Bronchial epithelial cell (primary cell): Measurements from ENCODE around the gene EIF3J. TPM values are rescaled to one million over a fixed set of nuclear protein-coding genes. Genes with fewer than 3 reads are reported as not detected.
A peak's percentile ranks its signal among the peaks of the same experiment; 100 is the strongest.

Experiments
- DNase-seq: peaks from one replicate; pipeline ENCODE4 v3.0.0-alpha.2; 2010; ENCODE audit warnings: low read depth
- FAIRE-seq: peaks from 2 replicates; lab custom pipeline; 2011; peaks lifted over from hg19 to GRCh38; lab: Jason Lieb, UNC
- H3K27me3 ChIP-seq: 2 replicates; pipeline ENCODE4 v1.5.1; 2011; ENCODE audit warnings: low read length; ENCODE audit not compliant: control insufficient read depth, insufficient read depth
- H3K36me3 ChIP-seq: 2 replicates; pipeline ENCODE4 v1.5.1; 2011; ENCODE audit warnings: low read length; ENCODE audit not compliant: control insufficient read depth, insufficient read depth
- H3K4me3 ChIP-seq: 2 replicates; pipeline ENCODE4 v1.5.1; 2011; ENCODE audit warnings: mild to moderate bottlenecking, low read depth, low read length, control low read depth
- CTCF ChIP-seq: IDR thresholded peaks from 2 replicates; pipeline ENCODE4 v1.5.1; 2011; ENCODE audit warnings: mild to moderate bottlenecking, moderate library complexity, low read length, control low read depth, inconsistent platforms; ENCODE audit not compliant: insufficient read depth, severe bottlenecking
- total RNA-seq: library from RNA; depleted of rRNA; stranded (reverse); fragments of >200 nt; gene quantifications from 2 replicates; pipeline ENCODE4 v1.2.1, GENCODE V29; 2014

The EIF3J gene, protein sequence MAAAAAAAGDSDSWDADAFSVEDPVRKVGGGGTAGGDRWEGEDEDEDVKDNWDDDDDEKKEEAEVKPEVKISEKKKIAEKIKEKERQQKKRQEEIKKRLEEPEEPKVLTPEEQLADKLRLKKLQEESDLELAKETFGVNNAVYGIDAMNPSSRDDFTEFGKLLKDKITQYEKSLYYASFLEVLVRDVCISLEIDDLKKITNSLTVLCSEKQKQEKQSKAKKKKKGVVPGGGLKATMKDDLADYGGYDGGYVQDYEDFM
- total RNA-seq: 40.5 and 52.4 TPM in 2 replicates

DNA sequence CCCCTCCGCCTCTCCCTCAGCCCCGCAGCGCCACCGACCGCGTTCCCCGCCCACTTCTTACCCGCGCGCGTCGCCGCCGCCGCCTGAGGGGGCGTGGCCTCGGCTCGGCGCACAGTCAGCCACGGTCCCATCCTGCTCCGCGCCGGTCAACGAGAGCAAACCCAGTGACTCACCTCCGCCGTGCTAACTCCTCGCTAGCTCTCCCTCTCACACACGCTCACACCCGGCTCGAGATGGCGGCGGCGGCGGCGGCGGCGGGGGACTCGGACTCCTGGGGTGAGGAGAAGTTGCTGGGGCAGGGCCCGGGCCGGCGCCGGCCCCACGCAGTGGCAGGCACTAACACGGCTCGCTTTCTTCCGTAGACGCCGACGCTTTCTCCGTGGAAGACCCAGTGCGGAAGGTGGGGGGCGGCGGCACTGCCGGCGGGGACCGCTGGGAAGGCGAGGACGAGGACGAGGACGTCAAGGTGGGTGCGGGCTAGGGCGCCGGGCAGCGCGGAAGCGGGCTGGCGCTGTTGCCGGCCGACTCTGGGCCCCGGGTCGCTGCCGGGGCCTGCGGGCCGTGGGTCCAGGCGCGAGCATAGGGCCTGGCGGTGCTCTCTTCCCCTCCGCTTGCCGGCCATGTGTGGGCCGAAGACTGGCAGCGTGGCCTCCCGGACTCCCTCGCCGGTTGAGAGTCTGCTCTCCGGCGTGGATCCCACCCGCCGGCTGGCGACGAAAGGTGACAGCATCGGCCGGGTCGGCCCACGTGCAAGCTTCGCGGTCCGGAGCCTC is at the start of gene EIF3J:
TSS of gene EIF3J (plus strand) at position 186 of the 773 bp plus-strand sequence. CDS start at position 234, 48 bp downstream.
- Histone ChIP-seq H3K36me3 (peaks cover 4% of the 10 kb centered on the region), H3K27me3 (no peaks in the 10 kb centered on the region), H3K4me3 (peak within 1 kb of the TSS; percentile 93)
- DNase-seq (peak; percentile 92), FAIRE-seq (no peak)
- no peak for TF ChIP-seq CTCF

DNA sequence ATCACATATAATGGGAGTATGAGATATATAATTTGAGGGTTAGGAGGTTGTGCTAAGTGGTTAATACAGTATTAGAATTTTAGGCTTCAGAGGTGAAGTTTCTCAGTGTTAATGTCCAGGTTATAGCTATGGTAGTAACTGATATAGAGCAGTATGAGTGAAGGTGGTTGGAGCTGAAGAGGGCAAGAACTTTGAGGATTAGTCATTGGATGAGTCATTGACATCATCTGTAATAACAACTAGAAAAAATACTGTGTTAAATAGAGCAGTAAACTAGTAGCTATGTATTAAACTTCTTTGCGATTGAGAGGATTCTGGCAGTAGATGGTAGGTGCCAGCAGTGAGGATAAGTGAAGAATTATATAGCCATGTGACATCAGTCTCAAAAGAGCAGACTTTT is 47.5 kb upstream of the EIF3J start:
- DNase-seq (peak; percentile 89), FAIRE-seq (no peak)
- peaks cover 5% of the 10 kb centered on the region for H3K36me3 ChIP-seq
- no peak overlapping the region for H3K4me3 ChIP-seq
- TF ChIP-seq CTCF: no peak
- no peaks in the 10 kb centered on the region for H3K27me3 ChIP-seq

DNA sequence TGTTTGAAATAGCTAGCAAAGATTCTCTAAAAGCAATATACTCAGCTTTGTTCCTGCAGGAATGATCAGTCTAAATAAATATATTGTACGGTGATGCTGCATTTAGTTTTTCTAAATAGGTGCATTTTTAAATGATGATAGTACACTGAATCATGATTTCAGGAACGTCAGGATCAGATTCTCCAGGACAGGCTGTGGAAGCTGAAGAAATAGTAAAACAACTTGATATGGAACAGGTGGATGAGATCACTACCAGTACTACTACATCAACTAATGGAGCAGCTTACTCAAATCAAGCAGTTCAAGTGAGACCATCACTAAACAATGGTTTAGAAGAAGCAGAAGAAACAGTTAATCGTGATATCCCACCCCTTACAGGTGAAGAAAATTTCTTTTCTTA is 46.3 kb upstream of the EIF3J start:
- DNase-seq (peak; percentile 41), FAIRE-seq (no peak)
- no peaks in the 10 kb centered on the region for H3K27me3 ChIP-seq
- H3K36me3 ChIP-seq: peaks cover 5% of the 10 kb centered on the region
- no peak for TF ChIP-seq CTCF
- no peak overlapping the region for H3K4me3 ChIP-seq

- Histone ChIP-seq H3K4me3 (no peak overlapping the region), H3K36me3 (peaks cover 5% of the 10 kb centered on the region), H3K27me3 (no peaks in the 10 kb centered on the region)
- DNase-seq: no peak
- FAIRE-seq: no peak
- TF ChIP-seq CTCF: no peak
These were observed 44.9 kb upstream of the EIF3J start for GRCh38 chr15:44492040-44492439.

DNA sequence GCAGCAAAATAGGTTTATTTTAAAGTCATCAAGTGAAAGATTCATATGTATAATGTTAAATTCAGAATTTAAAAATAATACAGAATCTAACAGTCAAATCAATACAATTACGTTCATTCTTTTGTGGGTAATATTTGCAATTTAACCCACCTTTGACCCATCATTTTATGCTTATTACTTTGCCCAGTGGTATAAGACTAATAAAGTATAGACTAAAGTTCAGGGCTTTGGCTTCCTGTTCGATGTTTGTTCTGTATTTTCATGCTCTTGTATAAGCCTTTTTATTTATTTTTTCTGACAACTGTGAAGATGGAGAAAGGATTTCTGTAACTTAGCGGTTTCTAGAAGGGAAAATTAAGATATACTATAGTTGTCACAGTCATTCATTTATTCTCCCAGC is 44.3 kb upstream of the EIF3J start:
- DNase-seq: no peak
- no peaks in the 10 kb centered on the region for H3K27me3 ChIP-seq
- H3K36me3 ChIP-seq: peaks cover 3% of the 10 kb centered on the region
- TF ChIP-seq CTCF: no peak
- no peak overlapping the region for H3K4me3 ChIP-seq
- FAIRE-seq: no peak
